ENCODE measurements around the gene MZT2B.
"Not testable (repeated sequence)": the region's sequence is repeated elsewhere in the genome, so short reads cannot be mapped to it uniquely, and the experiment has no call there.

MZT2B gene

GRCh38 chr2:130152816-130153595 is 29.1 kb upstream of the MZT2B start:
- no peak for DNase-seq

- not testable (repeated sequence) for DNase-seq
These were observed 28.2 kb upstream of the MZT2B start for GRCh38 chr2:130153721-130154422.

- not testable (repeated sequence) for DNase-seq
These were observed 27.7 kb upstream of the MZT2B start for GRCh38 chr2:130154423-130154770.

GRCh38 chr2:130154773-130155765 is 27.0 kb upstream of the MZT2B start:
- no peak for DNase-seq

GRCh38 chr2:130155956-130156623 is 26.0 kb upstream of the MZT2B start:
- peak; percentile 19 to 23 (median 22) for DNase-seq

- DNase-seq, result no peak
These were observed 25.4 kb upstream of the MZT2B start for GRCh38 chr2:130156624-130157004.

- DNase-seq, result not testable (repeated sequence)
These were observed 24.7 kb upstream of the MZT2B start for GRCh38 chr2:130157354-130157753.

GRCh38 chr2:130157825-130158514 is 24.1 kb upstream of the MZT2B start:
- DNase-seq, result peak; percentile 74 to 84 (median 79)

- no peak for DNase-seq
These were observed 23.4 kb upstream of the MZT2B start for GRCh38 chr2:130158631-130159030.

GRCh38 chr2:130159376-130159775 is 22.7 kb upstream of the MZT2B start:
- not testable (repeated sequence) for DNase-seq

- no peak for DNase-seq
These were observed 21.9 kb upstream of the MZT2B start for GRCh38 chr2:130160131-130160530.

GRCh38 chr2:130160838-130161705 is 21.0 kb upstream of the MZT2B start:
- DNase-seq, result not testable (repeated sequence)

GRCh38 chr2:130162486-130162885 is 19.6 kb upstream of the MZT2B start:
- DNase-seq, result not testable (repeated sequence)

GRCh38 chr2:130162968-130163367 is 19.1 kb upstream of the MZT2B start:
- no peak for DNase-seq

- no peak for DNase-seq
These were observed 16.6 kb upstream of the MZT2B start for GRCh38 chr2:130165293-130166016.

GRCh38 chr2:130166611-130167010 is 15.5 kb upstream of the MZT2B start:
- not testable (repeated sequence) for DNase-seq

- not testable (repeated sequence) for DNase-seq
These were observed 12.9 kb upstream of the MZT2B start for GRCh38 chr2:130169163-130169562.

GRCh38 chr2:130169896-130170295 is 12.2 kb upstream of the MZT2B start:
- no peak for DNase-seq

- not testable (repeated sequence) for DNase-seq
These were observed 7.2 kb upstream of the MZT2B start for GRCh38 chr2:130174866-130175265.

Measured in suppressor macrophage treated with lipopolysaccharide for 1 hour (primary cell).